ENCODE results near the gene SRI.
"Not testable (repeated sequence)": the region's sequence is repeated elsewhere in the genome, so short reads cannot be mapped to it uniquely, and the experiment has no call there.

SRI gene

GRCh38 chr7:88176190-88176589 is 43.6 kb downstream of the SRI start:
- DNase-seq (ENCODE audit: low read depth): no peak

DNA sequence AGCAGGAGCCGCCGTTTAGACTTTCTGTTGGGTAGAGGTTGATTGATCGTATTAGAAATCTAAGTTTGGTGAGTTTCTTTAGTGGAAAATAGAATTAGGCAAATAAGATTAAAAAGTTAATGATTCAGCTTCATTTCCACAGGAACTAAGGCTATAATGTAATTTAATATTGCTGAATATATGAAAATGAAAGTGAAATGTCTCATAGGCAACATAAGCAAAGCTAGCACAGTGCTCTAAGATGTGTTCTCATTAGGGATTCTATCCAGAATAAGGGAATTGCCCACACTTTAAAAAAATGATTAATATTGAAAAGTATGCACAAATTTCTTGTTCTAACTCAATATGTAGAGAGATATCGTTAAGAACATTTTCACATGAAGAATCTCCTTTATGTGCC is 47.0 kb downstream of the SRI start:
- DNase-seq (ENCODE audit: low read depth): no peak

DNA sequence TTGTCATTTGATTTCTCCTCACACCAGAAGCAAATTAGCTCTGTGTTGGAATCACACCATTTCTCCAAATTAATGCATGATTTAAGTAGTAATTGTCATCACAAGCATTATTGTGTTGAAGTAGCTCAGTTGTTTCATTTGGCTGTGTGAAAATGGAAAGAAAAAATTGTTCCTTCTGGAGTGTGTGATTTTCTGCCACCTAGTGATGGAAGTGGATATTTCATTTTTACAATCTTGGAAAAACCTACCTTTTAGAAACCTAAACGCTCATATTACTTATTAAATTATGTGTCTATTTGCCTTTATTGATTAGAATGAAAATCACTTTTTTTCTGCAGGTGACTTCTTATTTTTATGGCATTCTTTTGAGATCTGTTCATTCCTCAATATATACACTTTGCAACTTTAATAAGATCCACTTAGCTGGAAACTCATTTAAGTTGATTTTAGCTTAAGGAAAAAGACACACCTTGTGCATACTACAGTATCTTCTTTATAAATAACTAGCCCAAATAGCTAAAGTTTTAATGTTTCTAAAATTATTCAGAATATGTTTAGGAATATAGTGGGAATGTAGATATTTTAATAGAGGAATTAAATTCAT is 50.0 kb downstream of the SRI start:
- DNase-seq (ENCODE audit: low read depth): no peak

DNA sequence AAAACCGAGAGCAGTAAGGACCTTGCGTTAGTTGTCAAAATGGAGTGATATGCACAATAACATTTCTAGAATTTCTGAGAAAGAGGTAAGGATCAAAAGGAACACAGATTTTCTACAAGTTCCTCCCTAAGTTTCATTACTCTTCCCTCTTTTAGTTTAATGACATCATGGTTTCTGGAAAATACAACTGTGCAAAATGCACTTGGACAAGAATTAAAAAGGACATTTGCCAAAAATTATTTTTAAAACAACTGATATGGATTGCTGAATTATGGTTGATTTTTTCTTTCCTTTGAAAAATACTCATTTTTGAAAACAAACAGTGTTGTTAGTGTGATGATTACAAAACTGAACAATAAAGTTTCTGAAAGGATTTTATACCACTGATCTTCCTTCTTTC is 52.1 kb downstream of the SRI start:
- no peak for DNase-seq (ENCODE audit: low read depth)

- no peak for DNase-seq (ENCODE audit: low read depth)
Observed at GRCh38 chr7:88167223-88167622, 52.6 kb downstream of the SRI start.

DNA sequence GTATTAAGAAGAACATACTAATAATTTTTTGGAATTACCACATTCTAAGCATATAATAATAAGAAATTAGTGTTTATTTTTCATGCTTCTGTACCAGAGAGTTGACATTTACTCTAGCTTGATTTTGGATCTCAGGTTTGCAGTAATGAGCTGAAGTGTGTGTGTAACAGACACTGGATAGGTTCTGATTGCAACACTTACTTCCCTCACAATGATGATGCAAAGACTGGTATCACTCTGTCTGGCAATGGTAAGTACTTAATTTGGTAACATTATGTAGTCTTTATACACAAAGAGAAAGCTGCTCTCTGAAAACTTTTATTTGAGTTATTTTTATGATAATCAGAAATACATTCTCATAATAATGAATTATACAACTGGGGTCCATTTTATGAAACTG is 54.1 kb downstream of the SRI start:
- DNase-seq (ENCODE audit: low read depth): no peak

GRCh38 chr7:88159741-88160140 is 60.1 kb downstream of the SRI start:
- not testable (repeated sequence) for DNase-seq (ENCODE audit: low read depth)

DNA sequence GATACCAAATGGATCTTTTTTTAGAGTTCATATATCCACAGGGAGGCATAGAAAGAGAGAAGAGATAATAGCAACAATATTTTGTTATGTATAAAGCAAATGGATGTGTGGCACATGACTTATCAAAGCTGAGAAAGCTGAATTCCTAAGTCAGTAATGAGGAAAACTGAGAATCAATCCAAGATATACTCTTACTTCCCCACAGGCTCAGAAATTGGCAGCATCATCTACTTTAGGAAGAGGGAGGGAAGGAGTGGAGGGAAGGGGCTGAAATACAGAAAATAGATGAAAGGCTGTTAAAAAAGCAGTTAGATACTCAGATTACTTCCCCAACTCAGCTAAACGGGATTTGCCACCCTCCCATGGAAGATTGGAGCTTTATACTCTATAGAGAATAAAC is 63.5 kb downstream of the SRI start:
- no peak for DNase-seq (ENCODE audit: low read depth)

- DNase-seq (ENCODE audit: low read depth): no peak
Observed at GRCh38 chr7:88155756-88156155, 64.1 kb downstream of the SRI start.

All from stimulated activated CD8-positive, alpha-beta memory T cell treated with anti-CD3 and anti-CD28 coated beads, Interleukin-12 subunit alpha, Interleukin-12 subunit beta, amount 100 ng/mL, for 4 hours (primary cell).